HG03354 (cell line): ENCODE results near the gene TTN.
A peak's percentile ranks its signal among the peaks of the same experiment; 100 is the strongest.

Experiments
- ATAC-seq: cut with Tn5 transposase; IDR thresholded peaks from one replicate; pipeline ENCODE4 v1.9.1; 2021; ENCODE audit warnings: mild to moderate bottlenecking; ENCODE audit not compliant: unreplicated experiment, poor library complexity, severe bottlenecking

TTN gene

GRCh38 chr2:178807227-178808008 lies at the start of gene TTN:
Gene TTN (minus strand): TSS chr2:178807423. CDS start chr2:178804642, 2,781 bp downstream.
- ATAC-seq = no peak

- ATAC-seq = no peak
Observed at GRCh38 chr2:178855151-178855550, 47.9 kb upstream of the TTN start.

GRCh38 chr2:178848335-178848734 lies 41.1 kb upstream of the TTN start:
- ATAC-seq = no peak

GRCh38 chr2:178846458-178846802 lies 39.2 kb upstream of the TTN start:
- ATAC-seq = no peak

GRCh38 chr2:178845566-178846457 lies 38.6 kb upstream of the TTN start:
- ATAC-seq = no peak

GRCh38 chr2:178844701-178845100 lies 37.5 kb upstream of the TTN start:
- no peak for ATAC-seq

GRCh38 chr2:178844269-178844668 lies 37.0 kb upstream of the TTN start:
- no peak for ATAC-seq

- ATAC-seq = no peak
Observed at GRCh38 chr2:178843697-178844096, 36.5 kb upstream of the TTN start.

- no peak for ATAC-seq
Observed at GRCh38 chr2:178836807-178837206, 29.6 kb upstream of the TTN start.

- no peak for ATAC-seq
Observed at GRCh38 chr2:178834086-178834485, 26.9 kb upstream of the TTN start.

GRCh38 chr2:178833382-178833781 lies 26.2 kb upstream of the TTN start:
- no peak for ATAC-seq

GRCh38 chr2:178830451-178830850 lies 23.2 kb upstream of the TTN start:
- ATAC-seq = no peak

GRCh38 chr2:178829981-178830380 lies 22.8 kb upstream of the TTN start:
- ATAC-seq = no peak

GRCh38 chr2:178829299-178829960 lies 22.2 kb upstream of the TTN start:
- ATAC-seq = no peak

- ATAC-seq = no peak
Observed at GRCh38 chr2:178828486-178828881, 21.3 kb upstream of the TTN start.

GRCh38 chr2:178827739-178828485 lies 20.7 kb upstream of the TTN start:
- ATAC-seq = no peak

GRCh38 chr2:178827111-178827510 lies 19.9 kb upstream of the TTN start:
- ATAC-seq = no peak

GRCh38 chr2:178825183-178825582 lies 18.0 kb upstream of the TTN start:
- ATAC-seq = no peak

GRCh38 chr2:178824181-178824580 lies 17.0 kb upstream of the TTN start:
- ATAC-seq = no peak

GRCh38 chr2:178819992-178820391 lies 12.8 kb upstream of the TTN start:
- ATAC-seq = peak; percentile 84
